AG09319 (cell line): ENCODE results near the gene TFF1.

Experiments
- DNase-seq: peaks from one replicate; pipeline ENCODE4 v3.0.0-alpha.2; 2010; ENCODE audit warnings: low read depth; ENCODE audit errors: extremely low read depth
- CTCF ChIP-seq: IDR thresholded peaks from 2 replicates; pipeline ENCODE4 v1.5.1; 2011; ENCODE audit warnings: low read depth, mild to moderate bottlenecking, inconsistent platforms, low read length, moderate library complexity

Gene TFF1

GRCh38 chr21:42369821-42370220, 3.5 kb upstream of the TFF1 start:
- no peak for TF ChIP-seq CTCF
- no peak for DNase-seq

GRCh38 chr21:42367367-42368165, 1.2 kb upstream of the TFF1 start:
- no peak for DNase-seq
- TF ChIP-seq CTCF, result no peak

GRCh38 chr21:42365770-42366169, 565 bp downstream of the TFF1 start:
- DNase-seq, result no peak
- TF ChIP-seq CTCF, result no peak

- no peak for TF ChIP-seq CTCF
- DNase-seq, result no peak
Observed at GRCh38 chr21:42364304-42364865, 1.9 kb downstream of the TFF1 start.

GRCh38 chr21:42363312-42363711, 3.0 kb downstream of the TFF1 start:
- DNase-seq, result no peak

GRCh38 chr21:42362700-42363099, 3.6 kb downstream of the TFF1 start:
- no peak for TF ChIP-seq CTCF
- no peak for DNase-seq

More at GRCh38 chr21:42363312-42363711, 3.0 kb downstream of the TFF1 start:
- no peak for TF ChIP-seq CTCF

GRCh38 chr21:42362198-42362597, 4.1 kb downstream of the TFF1 start:
- TF ChIP-seq CTCF, result no peak
- DNase-seq, result no peak
